Measurements from ENCODE around the gene RHOA. TPM values are rescaled to one million over a fixed set of nuclear protein-coding genes. Genes with fewer than 3 reads are reported as not detected.

RHOA gene
- total and polyA plus RNA-seq, 2 donors (not counting 1 experiment from before 2014, with no cell fraction given), result 548 to 1,002 TPM

GRCh38 chr3:49416867-49417266, 5.1 kb upstream of the RHOA start:
- Histone ChIP-seq H2AFZ (ENCODE audit: low read length) (no peak overlapping the region), H3K27ac (ENCODE audit: insufficient read depth, low read length) (no peak overlapping the region), H3K4me3 (replicated peaks in 1 of 4; ENCODE audit: control extremely low read depth in 1 of 4, insufficient read depth in 1 of 4, low read depth in 3 of 4, low read length in 4 of 4) (no peak overlapping the region), H3K27me3 (ENCODE audit: control insufficient read depth, insufficient read depth, low read length) (no peaks in the 10 kb centered on the region), H3K9ac (ENCODE audit: insufficient read depth, low read length) (no peak overlapping the region), H3K4me2 (ENCODE audit: extremely low read depth, insufficient read depth, low read length) (no peak overlapping the region), H4K20me1 (ENCODE audit: control insufficient read depth, extremely low read depth, insufficient read depth, low read length) (no peaks in the 10 kb centered on the region), H3K79me2 (ENCODE audit: control insufficient read depth, insufficient read depth, low read length) (peaks cover 17% of the 10 kb centered on the region), H3K4me1 (ENCODE audit: control insufficient read depth, extremely low read depth, insufficient read depth, low read length) (peaks cover 16% of the 10 kb centered on the region), H3K9me3 (ENCODE audit: control insufficient read depth, insufficient read depth, low read depth, low read length) (no peaks in the 10 kb centered on the region), H3K36me3 (ENCODE audit: control insufficient read depth, insufficient read depth, low read length) (peaks cover 15% of the 10 kb centered on the region)
- no peak for DNase-seq (ENCODE audit: low read depth in 2 of 2)
- TF ChIP-seq EZH2 (IDR thresholded peaks at IDR 0.05; ENCODE audit: low read length, missing control alignments) (no peak), CTCF (conservative IDR thresholded peaks at IDR 0.05 in 1 of 2, IDR thresholded peaks at IDR 0.05 in 1 of 2; ENCODE audit: low read depth in 1 of 2, low read length in 2 of 2) (no peak)

- peaks cover 9% of the 10 kb centered on the region for H3K4me1 ChIP-seq (ENCODE audit: control insufficient read depth, extremely low read depth, insufficient read depth, low read length)
- no peak overlapping the region for H3K9ac ChIP-seq (ENCODE audit: insufficient read depth, low read length)
- H3K27me3 ChIP-seq (ENCODE audit: control insufficient read depth, insufficient read depth, low read length), result no peaks in the 10 kb centered on the region
- no peaks in the 10 kb centered on the region for H3K9me3 ChIP-seq (ENCODE audit: control insufficient read depth, insufficient read depth, low read depth, low read length)
- H3K4me2 ChIP-seq (ENCODE audit: extremely low read depth, insufficient read depth, low read length), result no peak overlapping the region
- H4K20me1 ChIP-seq (ENCODE audit: control insufficient read depth, extremely low read depth, insufficient read depth, low read length), result no peaks in the 10 kb centered on the region
- no peak for TF ChIP-seq CTCF (conservative IDR thresholded peaks at IDR 0.05 in 1 of 2, IDR thresholded peaks at IDR 0.05 in 1 of 2; ENCODE audit: low read depth in 1 of 2, low read length in 2 of 2)
- TF ChIP-seq EZH2 (IDR thresholded peaks at IDR 0.05; ENCODE audit: low read length, missing control alignments), result no peak
- no peak for DNase-seq (ENCODE audit: low read depth in 2 of 2)
- H2AFZ ChIP-seq (ENCODE audit: low read length), result no peak overlapping the region
- H3K36me3 ChIP-seq (ENCODE audit: control insufficient read depth, insufficient read depth, low read length), result peaks cover 15% of the 10 kb centered on the region
- H3K79me2 ChIP-seq (ENCODE audit: control insufficient read depth, insufficient read depth, low read length), result peaks cover 24% of the 10 kb centered on the region
- no peak overlapping the region for H3K27ac ChIP-seq (ENCODE audit: insufficient read depth, low read length)
- no peak overlapping the region for H3K4me3 ChIP-seq (replicated peaks in 1 of 4; ENCODE audit: control extremely low read depth in 1 of 4, insufficient read depth in 1 of 4, low read depth in 3 of 4, low read length in 4 of 4)
Measured at GRCh38 chr3:49415931-49416601, 4.3 kb upstream of the RHOA start.

GRCh38 chr3:49414753-49415152, 3.0 kb upstream of the RHOA start:
- Histone ChIP-seq H3K4me3 (replicated peaks in 1 of 4; ENCODE audit: control extremely low read depth in 1 of 4, insufficient read depth in 1 of 4, low read depth in 3 of 4, low read length in 4 of 4) (no peak overlapping the region), H4K20me1 (ENCODE audit: control insufficient read depth, extremely low read depth, insufficient read depth, low read length) (peaks cover 4% of the 10 kb centered on the region), H3K79me2 (ENCODE audit: control insufficient read depth, insufficient read depth, low read length) (peaks cover 37% of the 10 kb centered on the region), H3K4me1 (ENCODE audit: control insufficient read depth, extremely low read depth, insufficient read depth, low read length) (peaks cover 3% of the 10 kb centered on the region), H3K9ac (ENCODE audit: insufficient read depth, low read length) (no peak overlapping the region), H3K36me3 (ENCODE audit: control insufficient read depth, insufficient read depth, low read length) (peaks cover 15% of the 10 kb centered on the region), H3K9me3 (ENCODE audit: control insufficient read depth, insufficient read depth, low read depth, low read length) (no peaks in the 10 kb centered on the region), H3K27me3 (ENCODE audit: control insufficient read depth, insufficient read depth, low read length) (no peaks in the 10 kb centered on the region), H2AFZ (ENCODE audit: low read length) (no peak overlapping the region), H3K4me2 (ENCODE audit: extremely low read depth, insufficient read depth, low read length) (no peak overlapping the region), H3K27ac (ENCODE audit: insufficient read depth, low read length) (no peak overlapping the region)
- no peak for TF ChIP-seq CTCF (conservative IDR thresholded peaks at IDR 0.05 in 1 of 2, IDR thresholded peaks at IDR 0.05 in 1 of 2; ENCODE audit: low read depth in 1 of 2, low read length in 2 of 2)
- TF ChIP-seq EZH2 (IDR thresholded peaks at IDR 0.05; ENCODE audit: low read length, missing control alignments), result no peak
- DNase-seq (ENCODE audit: low read depth in 2 of 2), result no peak

Measured in fibroblast of lung (primary cell).